ENCODE measurements around the gene SIT1.

SIT1 gene

DNA sequence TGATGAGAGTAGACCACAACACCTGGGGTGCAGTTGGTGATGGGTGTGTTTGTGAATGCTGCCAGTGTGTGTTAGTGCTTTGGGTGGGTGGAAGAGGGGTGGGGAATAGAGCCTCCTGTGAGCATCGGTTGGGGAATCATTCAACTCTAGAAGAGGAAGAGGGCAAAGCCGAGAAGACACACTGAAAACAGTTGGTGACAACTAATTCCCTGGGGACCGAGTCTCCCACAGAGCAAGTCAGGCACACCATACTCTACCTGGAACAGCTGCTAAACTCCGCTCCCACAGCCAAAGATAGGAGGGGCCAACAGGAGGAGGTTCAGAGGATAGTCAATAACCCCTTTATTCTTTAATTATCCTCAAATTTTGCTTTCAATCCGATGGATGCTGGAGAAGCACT is 15.8 kb upstream of the SIT1 start:
- DNase-seq (ENCODE audit: low read depth in 2 of 2) = no peak
- no peak for TF ChIP-seq CTCF (IDR thresholded peaks at IDR 0.05; ENCODE audit: low read depth, low read length)
- no peak overlapping the region for H3K4me3 ChIP-seq (replicated peaks in 1 of 2; ENCODE audit: low read depth in 2 of 2, low read length in 2 of 2)

DNA sequence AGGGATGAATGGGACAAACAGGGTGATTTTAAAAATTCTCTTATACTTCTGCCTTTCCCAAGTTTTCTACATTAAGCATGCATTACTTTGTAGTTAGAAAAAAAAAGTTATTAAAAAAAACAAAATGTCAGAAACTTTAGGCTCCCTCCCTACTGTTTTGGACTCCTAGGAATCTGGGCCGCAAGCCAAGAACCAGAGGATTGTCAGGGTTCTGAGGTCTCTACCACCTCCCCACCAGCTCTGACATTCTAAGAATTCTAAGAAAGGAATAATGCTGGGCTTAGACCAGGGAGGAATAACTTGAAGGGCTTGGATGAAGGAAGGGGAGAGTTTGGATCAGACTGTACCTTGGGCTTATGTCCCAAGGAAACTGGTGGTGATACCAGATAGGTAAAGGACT is 15.3 kb upstream of the SIT1 start:
- no peak overlapping the region for H3K4me3 ChIP-seq (replicated peaks in 1 of 2; ENCODE audit: low read depth in 2 of 2, low read length in 2 of 2)
- peak in 1 of 2 donors; percentile 65 for DNase-seq (ENCODE audit: low read depth in 2 of 2)
- TF ChIP-seq CTCF (IDR thresholded peaks at IDR 0.05; ENCODE audit: low read depth, low read length) = no peak

GRCh38 chr9:35665471-35665818 is 14.7 kb upstream of the SIT1 start:
- no peak for DNase-seq (ENCODE audit: low read depth in 2 of 2)
- H3K4me3 ChIP-seq (replicated peaks in 1 of 2; ENCODE audit: low read depth in 2 of 2, low read length in 2 of 2) = peak overlapping the region; percentile 56 to 65
- no peak for TF ChIP-seq CTCF (IDR thresholded peaks at IDR 0.05; ENCODE audit: low read depth, low read length)

- no peak for TF ChIP-seq CTCF (IDR thresholded peaks at IDR 0.05; ENCODE audit: low read depth, low read length)
- H3K4me3 ChIP-seq (replicated peaks in 1 of 2; ENCODE audit: low read depth in 2 of 2, low read length in 2 of 2) = peak within 1 kb of the TSS; percentile 56 to 65
- peak; percentile 66 to 79 for DNase-seq (ENCODE audit: low read depth in 2 of 2)
Observed at GRCh38 chr9:35664531-35665470, 14.1 kb upstream of the SIT1 start, which contains the start of gene ARHGEF39. Gene ARHGEF39 (minus strand): TSS chr9:35665195. CDS start chr9:35665169, 26 bp downstream.

GRCh38 chr9:35662437-35662836 is 11.7 kb upstream of the SIT1 start:
- H3K4me3 ChIP-seq (replicated peaks in 1 of 2; ENCODE audit: low read depth in 2 of 2, low read length in 2 of 2) = no peak overlapping the region
- TF ChIP-seq CTCF (IDR thresholded peaks at IDR 0.05; ENCODE audit: low read depth, low read length) = no peak
- DNase-seq (ENCODE audit: low read depth in 2 of 2) = no peak

DNA sequence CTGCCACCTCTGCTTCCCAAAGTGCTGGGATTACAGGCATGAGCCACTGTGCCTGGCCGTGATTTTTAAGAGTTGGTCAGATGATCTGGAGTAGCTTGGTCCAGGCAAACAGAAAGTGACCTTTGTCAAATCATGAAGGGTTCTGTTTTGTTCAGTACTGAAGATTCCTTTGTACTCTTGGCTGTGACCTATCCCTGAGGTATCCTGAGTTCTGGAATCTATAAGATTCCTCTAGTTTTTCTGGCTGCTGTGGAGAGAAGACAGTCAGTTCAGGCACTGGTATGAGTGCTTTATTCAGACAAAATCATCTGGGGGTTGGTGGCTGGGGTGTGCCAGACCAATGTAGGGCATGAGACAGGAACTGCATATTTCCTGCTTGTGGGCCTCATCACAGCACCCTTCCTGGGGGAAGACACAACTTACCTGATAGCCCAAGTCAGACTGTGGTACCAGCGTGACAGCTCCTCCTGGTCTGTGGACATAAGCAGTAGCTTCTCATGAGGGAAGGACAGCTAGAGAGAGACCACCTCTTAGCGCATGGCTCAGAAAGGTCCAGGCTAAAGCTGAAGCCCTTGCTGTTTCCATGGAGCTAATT is 11.1 kb upstream of the SIT1 start:
- DNase-seq (ENCODE audit: low read depth in 2 of 2) = no peak
- TF ChIP-seq CTCF (IDR thresholded peaks at IDR 0.05; ENCODE audit: low read depth, low read length) = no peak
- no peak overlapping the region for H3K4me3 ChIP-seq (replicated peaks in 1 of 2; ENCODE audit: low read depth in 2 of 2, low read length in 2 of 2)

Data from cardiac fibroblast (primary cell).